GM19397 (cell line): ENCODE results near the gene ZKSCAN3.
"Not testable (repeated sequence)": the region's sequence is repeated elsewhere in the genome, so short reads cannot be mapped to it uniquely, and the experiment has no call there.

Experiments
- ATAC-seq: cut with Tn5 transposase; IDR thresholded peaks from one replicate; pipeline ENCODE4 v1.9.1; 2021; ENCODE audit warnings: mild to moderate bottlenecking, moderate library complexity; ENCODE audit not compliant: unreplicated experiment

The ZKSCAN3 gene

GRCh38 chr6:28349892-28350737 lies at the start of gene ZKSCAN3:
ZKSCAN3 (plus strand) TSS chr6:28349947; CDS start chr6:28359587, 9,640 bp downstream.
- peak; percentile 91 for ATAC-seq

GRCh38 chr6:28303570-28303969 lies 46.2 kb upstream of the ZKSCAN3 start:
- ATAC-seq = peak; percentile 74

GRCh38 chr6:28306363-28306762 lies 43.4 kb upstream of the ZKSCAN3 start:
- not testable (repeated sequence) for ATAC-seq

GRCh38 chr6:28311139-28311823 lies 38.5 kb upstream of the ZKSCAN3 start:
- ATAC-seq = no peak

GRCh38 chr6:28312939-28313338 lies 36.8 kb upstream of the ZKSCAN3 start:
- no peak for ATAC-seq

GRCh38 chr6:28315628-28316027 lies 34.1 kb upstream of the ZKSCAN3 start:
- ATAC-seq = no peak

- not testable (repeated sequence) for ATAC-seq
These were observed 31.9 kb upstream of the ZKSCAN3 start for GRCh38 chr6:28317866-28318265.

GRCh38 chr6:28322661-28323060 lies 27.1 kb upstream of the ZKSCAN3 start:
- ATAC-seq = no peak

GRCh38 chr6:28323813-28324424 lies 25.8 kb upstream of the ZKSCAN3 start:
- no peak for ATAC-seq

GRCh38 chr6:28326371-28326948 lies 23.3 kb upstream of the ZKSCAN3 start:
- ATAC-seq = no peak

- no peak for ATAC-seq
These were observed 19.7 kb upstream of the ZKSCAN3 start for GRCh38 chr6:28330041-28330440.

GRCh38 chr6:28333047-28333446 lies 16.7 kb upstream of the ZKSCAN3 start:
- no peak for ATAC-seq

- ATAC-seq = no peak
These were observed 16.1 kb upstream of the ZKSCAN3 start for GRCh38 chr6:28333599-28334018.

- ATAC-seq = no peak
These were observed 15.3 kb upstream of the ZKSCAN3 start for GRCh38 chr6:28334286-28335039.

GRCh38 chr6:28335040-28335563 lies 14.6 kb upstream of the ZKSCAN3 start:
- ATAC-seq = no peak

GRCh38 chr6:28335564-28336283 lies 14.0 kb upstream of the ZKSCAN3 start, which contains the start of gene ZSCAN31:
ZSCAN31 (minus strand) TSS chr6:28336148; CDS start chr6:28329683, 6,465 bp downstream.
- ATAC-seq = peak; percentile 83

GRCh38 chr6:28336284-28337120 lies 13.2 kb upstream of the ZKSCAN3 start:
- no peak for ATAC-seq

GRCh38 chr6:28337121-28337520 lies 12.6 kb upstream of the ZKSCAN3 start:
- no peak for ATAC-seq
